ENCODE measurements around the gene MEPCE.

Gene MEPCE

GRCh38 chr7:100387695-100388094 is 41.9 kb upstream of the MEPCE start:
- TF ChIP-seq CTCF (IDR thresholded peaks at IDR 0.05; ENCODE audit: low read depth, low read length, missing control alignments): no peak
- no peak overlapping the region for H3K4me3 ChIP-seq (replicated peaks; ENCODE audit: low read depth, low read length)
- DNase-seq (ENCODE audit: extremely low read depth, low read depth): no peak

- no peak for TF ChIP-seq CTCF (IDR thresholded peaks at IDR 0.05; ENCODE audit: low read depth, low read length, missing control alignments)
- H3K4me3 ChIP-seq (replicated peaks; ENCODE audit: low read depth, low read length): no peak overlapping the region
- DNase-seq (ENCODE audit: extremely low read depth, low read depth): no peak
Observed at GRCh38 chr7:100389437-100390088, 40.1 kb upstream of the MEPCE start.

- H3K4me3 ChIP-seq (replicated peaks; ENCODE audit: low read depth, low read length): no peak overlapping the region
- TF ChIP-seq CTCF (IDR thresholded peaks at IDR 0.05; ENCODE audit: low read depth, low read length, missing control alignments): no peak
- DNase-seq (ENCODE audit: extremely low read depth, low read depth): no peak
Observed at GRCh38 chr7:100390286-100391009, 39.2 kb upstream of the MEPCE start.

- no peak for DNase-seq (ENCODE audit: extremely low read depth, low read depth)
- no peak overlapping the region for H3K4me3 ChIP-seq (replicated peaks; ENCODE audit: low read depth, low read length)
- TF ChIP-seq CTCF (IDR thresholded peaks at IDR 0.05; ENCODE audit: low read depth, low read length, missing control alignments): no peak
Observed at GRCh38 chr7:100393233-100393905, 36.3 kb upstream of the MEPCE start.

GRCh38 chr7:100394077-100394476 is 35.6 kb upstream of the MEPCE start:
- no peak for TF ChIP-seq CTCF (IDR thresholded peaks at IDR 0.05; ENCODE audit: low read depth, low read length, missing control alignments)
- H3K4me3 ChIP-seq (replicated peaks; ENCODE audit: low read depth, low read length): no peak overlapping the region
- DNase-seq (ENCODE audit: extremely low read depth, low read depth): no peak

GRCh38 chr7:100396421-100396982 is 33.1 kb upstream of the MEPCE start:
- no peak overlapping the region for H3K4me3 ChIP-seq (replicated peaks; ENCODE audit: low read depth, low read length)
- DNase-seq (ENCODE audit: extremely low read depth, low read depth): no peak
- TF ChIP-seq CTCF (IDR thresholded peaks at IDR 0.05; ENCODE audit: low read depth, low read length, missing control alignments): no peak
